Activated CD4-positive, alpha-beta memory T cell treated with anti-CD3 and anti-CD28 coated beads for 36 hours (primary cell): ENCODE results near the gene RAB40A. TPM values are rescaled to one million over a fixed set of nuclear protein-coding genes. Genes with fewer than 3 reads are reported as not detected.

ENCODE experiments used
- CTCF ChIA-PET: fragments of 350-600 bp; sonication (Branson Sonifier 250); formaldehyde crosslinking; loops from one replicate; lab custom pipeline; 2021; ENCODE audit warnings: antibody characterized with exemption, inconsistent platforms; lab: Charles Lee
- POLR2A ChIA-PET: fragments of 350-600 bp; sonication (Branson Sonifier 250); formaldehyde crosslinking; loops from one replicate; lab custom pipeline; 2021; ENCODE audit warnings: antibody characterized with exemption; lab: Charles Lee
- DNase-seq: peaks from one replicate; pipeline ENCODE4 v3.0.0-alpha.2; 2020
- H3K27ac Mint-ChIP-seq: one replicate; pipeline ENCODE4 v1.8.0; 2021; ENCODE audit warnings: mixed read lengths
- H3K27me3 Mint-ChIP-seq: one replicate; pipeline ENCODE4 v1.8.0; 2021; ENCODE audit warnings: mixed read lengths
- H3K36me3 Mint-ChIP-seq: one replicate; pipeline ENCODE4 v1.8.0; 2021; ENCODE audit warnings: mixed read lengths
- H3K4me1 Mint-ChIP-seq: one replicate; pipeline ENCODE4 v1.8.0; 2021; ENCODE audit warnings: low read depth, mixed read lengths
- H3K4me3 Mint-ChIP-seq: one replicate; pipeline ENCODE4 v1.8.0; 2021; ENCODE audit warnings: mild to moderate bottlenecking, mixed read lengths
- H3K9me3 Mint-ChIP-seq: one replicate; pipeline ENCODE4 v1.8.0; 2021; ENCODE audit warnings: mixed read lengths
- intact Hi-C: fragments of 100-400 bp; cut with micrococcal nuclease; formaldehyde crosslinking; loops from one replicate; pipeline ENCODE4 v1.15.1; 2023
- total RNA-seq, 2 experiments: library from RNA; stranded (reverse); gene quantifications; one replicate each; pipeline ENCODE4 v1.2.3, GENCODE V29; 2021

Gene RAB40A
- total RNA-seq, 2 experiments from 2014 or later = 0.10 TPM; not detected in 1

GRCh38 chrX:103538728-103539127 is 19.4 kb upstream of the RAB40A start:
- no peak overlapping the region for H3K4me3 Mint-ChIP-seq
- POLR2A ChIA-PET = no interaction called here
- CTCF ChIA-PET = no interaction called here
- H3K4me1 Mint-ChIP-seq = peaks cover under 1% of the 10 kb centered on the region
- intact Hi-C loops = no loop called here
- no peaks in the 10 kb centered on the region for H3K36me3 Mint-ChIP-seq
- H3K9me3 Mint-ChIP-seq = no peaks in the 10 kb centered on the region
- no peak overlapping the region for H3K27ac Mint-ChIP-seq
- H3K27me3 Mint-ChIP-seq = no peaks in the 10 kb centered on the region
- no peak for DNase-seq

DNA sequence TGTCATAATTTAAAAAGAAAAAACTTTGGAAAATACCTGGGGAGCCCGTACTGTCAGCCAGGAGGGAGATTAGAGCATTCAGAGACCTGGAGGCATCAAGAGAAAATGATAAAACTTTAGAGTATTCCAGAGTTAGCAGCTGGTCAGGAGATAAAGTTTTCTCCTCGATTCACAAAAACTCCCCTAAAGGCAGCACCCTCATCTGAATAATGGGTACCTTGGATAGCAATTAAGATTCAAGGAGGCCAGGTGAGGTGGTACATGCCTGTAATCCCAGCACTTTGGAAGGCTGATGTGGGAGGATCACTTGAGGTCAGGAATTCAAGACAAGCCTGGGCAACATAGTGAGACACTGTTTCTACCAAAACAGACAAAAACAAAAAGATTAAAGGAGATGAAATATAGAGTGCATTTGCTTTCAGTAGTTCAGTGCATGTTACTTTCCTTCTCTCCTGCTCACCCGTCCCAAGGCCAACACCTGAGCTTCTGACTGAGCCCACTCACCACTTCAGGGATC is 18.6 kb upstream of the RAB40A start:
- no peaks in the 10 kb centered on the region for H3K27me3 Mint-ChIP-seq
- intact Hi-C loops = no loop called here
- peaks cover 3% of the 10 kb centered on the region for H3K4me1 Mint-ChIP-seq
- no peak overlapping the region for H3K27ac Mint-ChIP-seq
- no peak overlapping the region for H3K4me3 Mint-ChIP-seq
- ChIA-PET CTCF (no interaction called here), POLR2A (no interaction called here)
- DNase-seq = no peak
- no peaks in the 10 kb centered on the region for H3K36me3 Mint-ChIP-seq
- H3K9me3 Mint-ChIP-seq = no peaks in the 10 kb centered on the region

DNA sequence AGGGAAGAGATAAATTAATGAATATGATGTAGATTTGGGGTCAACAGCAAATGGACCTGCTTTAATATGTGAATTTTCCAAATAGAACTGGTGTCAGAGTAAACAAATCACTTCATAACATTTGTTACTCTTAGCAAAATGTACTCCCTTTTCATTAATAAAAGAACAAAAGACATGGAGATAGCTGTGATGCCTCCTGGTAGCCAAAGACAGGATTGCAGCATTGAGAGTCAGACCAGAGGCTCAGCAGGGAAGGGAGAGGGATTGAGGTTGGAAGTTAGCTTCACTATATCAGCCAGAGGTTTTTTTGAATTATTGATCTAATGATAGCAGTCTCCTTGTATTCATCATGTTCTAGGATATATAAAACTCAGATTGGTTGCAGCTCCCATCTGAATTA is 17.4 kb upstream of the RAB40A start:
- intact Hi-C loops = no loop called here
- no peak for DNase-seq
- Mint-ChIP-seq H3K27ac (no peak overlapping the region), H3K36me3 (no peaks in the 10 kb centered on the region), H3K9me3 (no peaks in the 10 kb centered on the region), H3K27me3 (no peaks in the 10 kb centered on the region), H3K4me1 (peaks cover 3% of the 10 kb centered on the region), H3K4me3 (no peak overlapping the region)
- POLR2A ChIA-PET = no interaction called here
- CTCF ChIA-PET = no interaction called here

GRCh38 chrX:103536071-103536470 is 16.8 kb upstream of the RAB40A start:
- POLR2A ChIA-PET = no interaction called here
- intact Hi-C loops = no loop called here
- CTCF ChIA-PET = no interaction called here
- H3K4me3 Mint-ChIP-seq = no peak overlapping the region
- no peak for DNase-seq
- H3K36me3 Mint-ChIP-seq = no peaks in the 10 kb centered on the region
- no peaks in the 10 kb centered on the region for H3K9me3 Mint-ChIP-seq
- peaks cover 3% of the 10 kb centered on the region for H3K4me1 Mint-ChIP-seq
- H3K27ac Mint-ChIP-seq = no peak overlapping the region
- H3K27me3 Mint-ChIP-seq = no peaks in the 10 kb centered on the region

- CTCF ChIA-PET = no interaction called here
- Mint-ChIP-seq H3K4me1 (peaks cover 3% of the 10 kb centered on the region), H3K27me3 (no peaks in the 10 kb centered on the region), H3K9me3 (no peaks in the 10 kb centered on the region), H3K36me3 (no peaks in the 10 kb centered on the region), H3K4me3 (no peak overlapping the region), H3K27ac (no peak overlapping the region)
- intact Hi-C loops = no loop called here
- POLR2A ChIA-PET = no interaction called here
- no peak for DNase-seq
Observed at GRCh38 chrX:103535206-103535605, 15.9 kb upstream of the RAB40A start.

DNA sequence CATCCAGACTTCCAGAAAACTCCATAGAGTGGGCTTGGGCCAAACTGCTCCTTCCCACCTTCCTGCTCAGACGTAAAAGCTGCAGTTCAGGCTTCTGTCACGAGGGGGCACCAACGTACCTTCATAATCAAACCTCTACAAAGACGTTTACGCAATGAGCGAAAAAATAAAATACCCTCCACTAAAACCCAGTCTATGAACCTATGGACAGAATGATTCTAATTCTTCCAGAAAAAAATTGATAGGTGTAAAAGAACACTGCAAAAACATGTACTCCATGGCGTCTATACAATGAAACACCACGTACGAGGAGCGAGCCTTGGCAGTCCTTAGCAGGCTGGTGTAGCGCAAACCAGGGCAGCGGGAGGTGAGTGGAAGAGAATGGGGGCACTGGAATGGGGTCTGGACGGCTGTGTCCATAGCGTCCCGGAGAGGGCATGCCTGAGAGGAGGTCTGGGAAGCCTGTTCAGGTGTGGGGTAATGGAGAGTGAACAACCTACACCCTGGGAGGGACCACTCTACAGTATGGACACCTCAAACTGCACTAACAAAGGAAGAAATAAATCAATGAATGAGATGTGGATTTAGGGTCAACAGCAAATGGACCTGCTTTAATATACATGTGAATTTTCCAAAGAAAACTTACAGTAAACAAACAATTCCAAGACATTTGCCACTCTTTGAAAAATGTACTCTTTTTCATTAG is 14.4 kb upstream of the RAB40A start:
- POLR2A ChIA-PET = no interaction called here

DNA sequence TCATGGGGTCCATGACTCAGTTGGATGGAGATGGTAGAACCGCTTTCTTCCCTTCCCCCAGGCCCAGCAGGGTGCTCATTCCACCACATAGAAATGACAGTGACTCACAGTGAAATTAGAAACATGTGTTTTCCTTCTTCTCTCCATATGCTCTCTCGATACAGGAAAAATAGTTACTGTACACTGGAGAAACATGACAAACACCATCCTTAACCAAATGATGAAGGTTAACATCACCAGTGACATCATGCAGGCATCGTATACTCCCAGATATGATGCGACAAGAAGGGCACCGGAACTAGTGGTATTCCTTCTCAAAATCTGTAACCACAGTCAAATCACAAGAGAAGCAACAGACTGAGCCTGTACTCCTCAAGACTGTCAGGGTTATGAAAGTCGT is 11.7 kb upstream of the RAB40A start:
- H3K9me3 Mint-ChIP-seq = no peaks in the 10 kb centered on the region
- no peak overlapping the region for H3K4me3 Mint-ChIP-seq
- H3K27ac Mint-ChIP-seq = no peak overlapping the region
- ChIA-PET POLR2A (no interaction called here), CTCF (no interaction called here)
- peaks cover 3% of the 10 kb centered on the region for H3K4me1 Mint-ChIP-seq
- H3K27me3 Mint-ChIP-seq = no peaks in the 10 kb centered on the region
- no peak for DNase-seq
- no peaks in the 10 kb centered on the region for H3K36me3 Mint-ChIP-seq
- intact Hi-C loops = loop anchor here (5.0 kb wide), 2 partner anchors 156 to 581 kb away; partner anchors contain the start of genes MORF4L2 and ZCCHC18

More for the DNA sequence above, 14.4 kb upstream of the RAB40A start:
- H3K27ac Mint-ChIP-seq = no peak overlapping the region
- DNase-seq = peak; percentile 76
- CTCF ChIA-PET = interaction anchor here (0.7 to 1.8 kb wide), 10 partner anchors 11 to 311 kb away, joined by 3 to 8 read pairs (median 4); no protein-coding TSS in a partner anchor
- intact Hi-C loops = loop anchor here (1.0 to 5.0 kb wide), 3 partner anchors 154 to 579 kb away; partner anchors contain the start of genes MORF4L2 and ZCCHC18
- peaks cover 3% of the 10 kb centered on the region for H3K4me1 Mint-ChIP-seq
- no peaks in the 10 kb centered on the region for H3K36me3 Mint-ChIP-seq
- H3K9me3 Mint-ChIP-seq = no peaks in the 10 kb centered on the region
- no peaks in the 10 kb centered on the region for H3K27me3 Mint-ChIP-seq
- H3K4me3 Mint-ChIP-seq = no peak overlapping the region

- DNase-seq = no peak
- ChIA-PET CTCF (no interaction called here), POLR2A (no interaction called here)
- peaks cover 3% of the 10 kb centered on the region for H3K4me1 Mint-ChIP-seq
- H3K4me3 Mint-ChIP-seq = no peak overlapping the region
- no peaks in the 10 kb centered on the region for H3K9me3 Mint-ChIP-seq
- no peaks in the 10 kb centered on the region for H3K36me3 Mint-ChIP-seq
- H3K27me3 Mint-ChIP-seq = no peaks in the 10 kb centered on the region
- no peak overlapping the region for H3K27ac Mint-ChIP-seq
- intact Hi-C loops = loop anchor here (5.0 kb wide), 2 partner anchors 157 to 582 kb away; partner anchors contain the start of genes MORF4L2 and ZCCHC18
Observed at GRCh38 chrX:103530545-103530944, 11.3 kb upstream of the RAB40A start.

DNA sequence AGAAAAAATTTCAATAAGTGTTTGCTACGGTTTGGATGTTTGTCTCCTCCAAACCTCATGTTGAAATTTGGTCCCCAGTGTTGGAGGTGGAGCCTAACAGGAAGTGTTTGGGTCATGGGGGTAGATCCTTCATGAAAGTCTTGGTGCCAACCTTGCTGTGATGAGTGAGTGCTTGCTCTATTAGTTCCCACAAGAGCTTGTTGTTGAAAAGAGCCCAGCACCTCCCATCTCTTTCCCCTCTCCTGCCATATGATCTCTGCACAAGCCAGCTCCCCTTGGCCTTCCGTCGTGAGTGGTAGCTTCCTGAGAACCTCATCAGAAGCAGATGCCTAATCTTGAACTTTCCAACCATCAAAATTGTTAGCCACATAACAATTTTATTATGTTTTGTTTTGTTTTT is 10.3 kb upstream of the RAB40A start:
- Mint-ChIP-seq H3K4me1 (peaks cover 3% of the 10 kb centered on the region), H3K9me3 (no peaks in the 10 kb centered on the region), H3K36me3 (no peaks in the 10 kb centered on the region), H3K27ac (no peak overlapping the region), H3K27me3 (no peaks in the 10 kb centered on the region), H3K4me3 (no peak overlapping the region)
- intact Hi-C loops = no loop called here
- no peak for DNase-seq
- ChIA-PET CTCF (interaction anchor here (0.7 kb wide), 1 partner anchor 23 kb away, joined by 3 read pairs; no protein-coding TSS in a partner anchor), POLR2A (no interaction called here)

GRCh38 chrX:103524747-103525146 is 5.5 kb upstream of the RAB40A start:
- Mint-ChIP-seq H3K9me3 (no peaks in the 10 kb centered on the region), H3K27ac (no peak overlapping the region), H3K4me3 (no peak overlapping the region), H3K36me3 (no peaks in the 10 kb centered on the region), H3K4me1 (no peaks in the 10 kb centered on the region), H3K27me3 (no peaks in the 10 kb centered on the region)
- ChIA-PET CTCF (no interaction called here), POLR2A (no interaction called here)
- no peak for DNase-seq
- intact Hi-C loops = no loop called here

DNA sequence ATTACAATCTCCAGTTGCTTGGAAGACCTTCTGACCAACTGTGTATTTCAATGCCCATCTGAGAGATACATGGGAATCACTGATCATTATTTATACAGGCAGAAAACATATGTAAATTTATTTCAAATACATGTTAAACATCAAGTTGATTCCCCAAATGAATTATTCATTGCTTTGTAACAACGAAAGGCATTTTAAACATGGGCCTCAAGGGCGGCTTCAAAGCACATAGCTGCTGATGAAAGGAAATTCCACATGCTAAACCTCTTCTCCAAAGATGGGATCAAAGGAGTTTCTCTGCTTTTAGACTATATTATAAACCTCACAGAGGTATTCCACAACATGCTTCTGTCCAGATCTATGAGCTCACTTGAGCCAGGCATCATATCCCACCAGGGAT is 4.3 kb upstream of the RAB40A start:
- CTCF ChIA-PET = interaction anchor here (1.3 kb wide), 1 partner anchor 9 kb away, joined by 3 read pairs; no protein-coding TSS in a partner anchor
- Mint-ChIP-seq H3K4me1 (no peaks in the 10 kb centered on the region), H3K4me3 (no peak overlapping the region), H3K27ac (no peak overlapping the region), H3K36me3 (no peaks in the 10 kb centered on the region), H3K9me3 (no peaks in the 10 kb centered on the region), H3K27me3 (no peaks in the 10 kb centered on the region)
- POLR2A ChIA-PET = no interaction called here
- intact Hi-C loops = no loop called here
- DNase-seq = no peak

GRCh38 chrX:103520386-103520785 is 1.1 kb upstream of the RAB40A start:
- ChIA-PET CTCF (no interaction called here), POLR2A (no interaction called here)
- no peaks in the 10 kb centered on the region for H3K27me3 Mint-ChIP-seq
- no peaks in the 10 kb centered on the region for H3K9me3 Mint-ChIP-seq
- no peak for DNase-seq
- no peak overlapping the region for H3K4me3 Mint-ChIP-seq
- intact Hi-C loops = no loop called here
- no peaks in the 10 kb centered on the region for H3K36me3 Mint-ChIP-seq
- no peak overlapping the region for H3K27ac Mint-ChIP-seq
- no peaks in the 10 kb centered on the region for H3K4me1 Mint-ChIP-seq

DNA sequence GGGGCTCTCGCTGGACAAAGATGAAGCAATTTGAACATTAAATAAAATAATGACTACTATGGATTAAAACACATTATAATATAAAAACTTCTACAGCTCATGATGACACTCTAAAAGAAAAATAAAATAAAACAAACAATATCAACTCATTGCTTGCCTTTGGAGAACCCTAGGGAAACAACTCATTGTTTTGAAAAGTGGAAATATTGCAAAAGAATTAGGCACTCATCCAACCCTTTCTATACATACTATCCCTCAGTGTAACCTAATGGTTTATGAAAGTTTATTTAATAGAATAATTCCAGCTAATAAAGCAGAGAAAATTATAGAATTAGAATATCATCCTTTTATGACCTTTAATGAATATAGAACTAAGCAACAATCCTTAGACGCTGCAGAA is 718 bp downstream of the RAB40A start:
- H3K9me3 Mint-ChIP-seq = no peaks in the 10 kb centered on the region
- H3K27me3 Mint-ChIP-seq = no peaks in the 10 kb centered on the region
- H3K36me3 Mint-ChIP-seq = no peaks in the 10 kb centered on the region
- intact Hi-C loops = no loop called here
- H3K27ac Mint-ChIP-seq = no peak overlapping the region
- H3K4me3 Mint-ChIP-seq = no peak overlapping the region
- H3K4me1 Mint-ChIP-seq = no peaks in the 10 kb centered on the region
- POLR2A ChIA-PET = no interaction called here
- CTCF ChIA-PET = no interaction called here
- DNase-seq = no peak
